Breast epithelium (tissue), 4 donors: ENCODE measurements around the gene ARHGAP10. TPM values are rescaled to one million over a fixed set of nuclear protein-coding genes. Genes with fewer than 3 reads are reported as not detected.

Experiments
- DNase-seq, 2 donors: peaks; one replicate each; pipeline ENCODE4 v3.0.0-alpha.2; 2019; ENCODE audit warnings: low spot score in 2 of 2
- H3K27ac ChIP-seq, 2 donors: fragments of 200-600 bp; sonication (generic) in 1 of 2; one replicate each; pipeline ENCODE4 v1.5.1; 2016 to 2019; ENCODE audit warnings: mild to moderate bottlenecking in 1 of 2
- H3K27me3 ChIP-seq, 2 donors: fragments of 200-600 bp; sonication (generic) in 1 of 2; one replicate each; pipeline versions ENCODE4 v1.5.1 to v1.6.0; 2017 to 2019; ENCODE audit warnings: control low read depth in 1 of 2, mild to moderate bottlenecking in 1 of 2
- H3K36me3 ChIP-seq: fragments of 200-600 bp; one replicate; pipeline ENCODE4 v1.5.1; 2019
- H3K4me1 ChIP-seq, 2 donors: fragments of 200-600 bp; sonication (generic); one replicate each; pipeline ENCODE4 v1.5.1; 2016 to 2019; ENCODE audit warnings: control low read depth in 1 of 2
- H3K4me3 ChIP-seq, 3 donors: fragments of 200-600 bp; sonication (generic); 1 replicate in 2 of 3; 2 replicates in 1 of 3; pipeline ENCODE4 v1.5.1; 2016 to 2019; ENCODE audit warnings: mild to moderate bottlenecking in 3 of 3, moderate library complexity in 2 of 3
- H3K9me3 ChIP-seq, 2 donors: fragments of 200-600 bp; sonication (generic) in 1 of 2; one replicate each; pipeline ENCODE4 v1.5.1; 2016 to 2019; ENCODE audit warnings: control low read depth in 1 of 2
- CTCF ChIP-seq, 3 donors: fragments of 450-650 bp; IDR thresholded peaks; one replicate each; pipeline ENCODE4 v1.5.1; 2016 to 2017; ENCODE audit warnings: antibody characterized with exemption in 3 of 3, mild to moderate bottlenecking in 3 of 3, moderate library complexity in 3 of 3
- POLR2A ChIP-seq: fragments of 450-650 bp; IDR thresholded peaks from one replicate; pipeline ENCODE4 v1.6.1; 2016; ENCODE audit warnings: antibody characterized with exemption, mild to moderate bottlenecking, moderate library complexity
- POLR2AphosphoS5 ChIP-seq, 3 donors: sonication (generic); formaldehyde crosslinking; IDR thresholded peaks; one replicate each; pipeline ENCODE4 v1.6.1; 2017; ENCODE audit warnings: antibody characterized with exemption in 3 of 3
- intact Hi-C: fragments of 100-400 bp; cut with DNase I; formaldehyde crosslinking; loops from one replicate; pipeline ENCODE4 v1.15.1; 2023; ENCODE audit warnings: low total_unique reads
- total RNA-seq, 3 donors: library from RNA; depleted of rRNA; stranded (reverse); fragments of >200 nt; gene quantifications; one replicate each; pipeline ENCODE4 v1.1.0, GENCODE V29; 2016

The ARHGAP10 gene
- total RNA-seq, 3 donors from 2014 or later = 49.5 to 138 (median 62.6) TPM

- no peaks in the 10 kb centered on the region for H3K36me3 ChIP-seq
- no peak overlapping the region for H3K27ac ChIP-seq
- intact Hi-C loops = no loop called here
- TF ChIP-seq POLR2A (no peak), POLR2AphosphoS5 (IDR thresholded peaks at IDR 0.05) (no peak), CTCF (IDR thresholded peaks at IDR 0.05) (no peak)
- DNase-seq = no peak
- no peaks in the 10 kb centered on the region for H3K27me3 ChIP-seq
- no peak overlapping the region for H3K4me3 ChIP-seq
- no peaks in the 10 kb centered on the region for H3K4me1 ChIP-seq
- H3K9me3 ChIP-seq = peaks cover 0 to 5% of the 10 kb centered on the region in 2 donors
Measured at GRCh38 chr4:147985376-147985775, 253.5 kb downstream of the ARHGAP10 start.

- TF ChIP-seq CTCF (IDR thresholded peaks at IDR 0.05) = no peak
- TF ChIP-seq POLR2AphosphoS5 (IDR thresholded peaks at IDR 0.05) = no peak
- TF ChIP-seq POLR2A = no peak
- no peaks in the 10 kb centered on the region for H3K4me1 ChIP-seq
- no peaks in the 10 kb centered on the region for H3K27me3 ChIP-seq
Measured at GRCh38 chr4:147987252-147987651, 255.4 kb downstream of the ARHGAP10 start.

GRCh38 chr4:147991543-147992283 lies 259.8 kb downstream of the ARHGAP10 start:
- no peak overlapping the region for H3K27ac ChIP-seq
- no peak for TF ChIP-seq POLR2AphosphoS5 (IDR thresholded peaks at IDR 0.05)
- intact Hi-C loops = no loop called here
- no peaks in the 10 kb centered on the region for H3K36me3 ChIP-seq
- no peaks in the 10 kb centered on the region for H3K4me1 ChIP-seq
- H3K27me3 ChIP-seq = no peaks in the 10 kb centered on the region
- DNase-seq = no peak
- no peak overlapping the region for H3K4me3 ChIP-seq
- H3K9me3 ChIP-seq = no peaks in the 10 kb centered on the region

More at GRCh38 chr4:147987252-147987651, 255.4 kb downstream of the ARHGAP10 start:
- Histone ChIP-seq H3K27ac (no peak overlapping the region), H3K36me3 (no peaks in the 10 kb centered on the region), H3K9me3 (peaks cover 0 to 5% of the 10 kb centered on the region in 2 donors), H3K4me3 (no peak overlapping the region)
- intact Hi-C loops = no loop called here
- no peak for DNase-seq

GRCh38 chr4:147994076-147994475 lies 262.2 kb downstream of the ARHGAP10 start:
- Histone ChIP-seq H3K4me3 (no peak overlapping the region), H3K9me3 (no peaks in the 10 kb centered on the region), H3K27me3 (no peaks in the 10 kb centered on the region), H3K27ac (no peak overlapping the region), H3K4me1 (no peaks in the 10 kb centered on the region), H3K36me3 (no peaks in the 10 kb centered on the region)
- DNase-seq = no peak
- intact Hi-C loops = no loop called here
- TF ChIP-seq CTCF (IDR thresholded peaks at IDR 0.05) (no peak), POLR2A (no peak), POLR2AphosphoS5 (IDR thresholded peaks at IDR 0.05) (no peak)

GRCh38 chr4:147994491-147995385 lies 262.9 kb downstream of the ARHGAP10 start:
- H3K9me3 ChIP-seq = peaks cover 0 to under 1% of the 10 kb centered on the region in 2 donors
- intact Hi-C loops = no loop called here
- no peaks in the 10 kb centered on the region for H3K4me1 ChIP-seq
- TF ChIP-seq POLR2AphosphoS5 (IDR thresholded peaks at IDR 0.05) (no peak), POLR2A (no peak), CTCF (IDR thresholded peaks at IDR 0.05) (no peak)
- H3K36me3 ChIP-seq = no peaks in the 10 kb centered on the region
- H3K4me3 ChIP-seq = no peak overlapping the region
- DNase-seq = no peak
- no peak overlapping the region for H3K27ac ChIP-seq
- no peaks in the 10 kb centered on the region for H3K27me3 ChIP-seq
